ENCODE results near the gene DSE. TPM values are rescaled to one million over a fixed set of nuclear protein-coding genes. Genes with fewer than 3 reads are reported as not detected.

Gene DSE
- total RNA-seq, 1 donor from 2014 or later, result 3.1 TPM

GRCh38 chr6:116396441-116396840 is 25.7 kb downstream of the DSE start:
- H3K9me3 Mint-ChIP-seq, result no peaks in the 10 kb centered on the region
- no peak overlapping the region for H3K27ac Mint-ChIP-seq
- DNase-seq (ENCODE audit: low spot score), result no peak
- peaks cover 3% of the 10 kb centered on the region for H3K27me3 Mint-ChIP-seq (ENCODE audit: insufficient read depth)
- intact Hi-C loops (cut with micrococcal nuclease), result no loop called here
- H3K4me3 Mint-ChIP-seq, result no peak overlapping the region
- H3K4me1 Mint-ChIP-seq (ENCODE audit: low read depth), result peaks cover 22% of the 10 kb centered on the region
- H3K36me3 Mint-ChIP-seq (ENCODE audit: low read depth), result no peaks in the 10 kb centered on the region

DNA sequence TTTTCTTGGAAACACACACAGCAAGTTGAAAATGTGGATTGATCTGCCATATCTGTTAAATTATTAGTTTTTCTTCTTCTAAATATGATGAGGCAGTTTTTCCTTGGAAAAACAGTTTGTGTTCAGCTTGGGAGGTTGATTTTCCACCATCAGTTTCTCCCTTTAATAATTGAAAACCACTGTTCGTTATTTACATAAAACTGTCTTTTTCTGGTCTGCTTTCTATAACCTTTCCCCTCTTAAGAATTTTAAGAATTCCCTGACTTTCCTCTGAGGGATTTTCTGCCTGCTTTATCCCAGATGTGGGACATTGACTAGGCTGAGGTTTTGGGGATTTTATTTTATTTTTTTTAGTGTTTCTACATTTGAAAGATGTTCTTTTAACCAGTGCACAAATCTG is 27.2 kb downstream of the DSE start:
- DNase-seq (ENCODE audit: low spot score), result no peak
- H3K27ac Mint-ChIP-seq, result no peak overlapping the region
- peaks cover 11% of the 10 kb centered on the region for H3K4me1 Mint-ChIP-seq (ENCODE audit: low read depth)
- no peak overlapping the region for H3K4me3 Mint-ChIP-seq
- H3K27me3 Mint-ChIP-seq (ENCODE audit: insufficient read depth), result peaks cover 3% of the 10 kb centered on the region
- H3K9me3 Mint-ChIP-seq, result no peaks in the 10 kb centered on the region
- H3K36me3 Mint-ChIP-seq (ENCODE audit: low read depth), result no peaks in the 10 kb centered on the region
- intact Hi-C loops (cut with micrococcal nuclease), result no loop called here

DNA sequence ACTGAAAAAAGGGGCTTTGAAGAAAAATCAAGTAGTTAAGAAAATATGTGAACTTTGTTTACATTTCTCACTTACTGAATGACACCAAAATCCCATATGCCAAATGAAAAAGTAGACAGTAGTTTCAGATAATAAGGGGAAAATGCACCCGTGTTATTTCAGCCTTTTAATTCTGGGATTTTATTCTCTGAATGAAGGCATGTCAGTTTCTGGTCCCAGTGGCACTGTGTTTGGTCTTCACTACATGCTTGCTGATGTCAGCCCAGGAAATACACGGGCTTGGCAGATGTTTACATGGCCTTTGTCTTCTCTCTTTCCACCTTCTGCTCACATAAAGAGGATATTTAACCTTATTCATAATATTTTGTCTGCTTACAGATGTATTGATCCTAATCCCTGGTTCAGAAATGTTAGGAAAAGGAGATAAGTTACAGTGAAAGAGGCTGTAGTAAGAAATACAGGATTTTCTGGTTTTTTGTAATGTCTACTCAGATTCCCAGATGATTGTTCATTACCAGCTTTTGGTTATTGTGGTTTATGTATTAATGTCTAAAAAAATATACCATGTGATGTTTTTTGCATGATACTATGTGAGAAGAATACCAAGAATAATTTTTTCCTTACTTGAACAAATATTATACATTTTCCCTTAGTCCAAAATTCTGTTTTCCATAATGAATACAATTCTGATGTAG is 27.7 kb downstream of the DSE start:
- Mint-ChIP-seq H3K27me3 (ENCODE audit: insufficient read depth) (peaks cover 3% of the 10 kb centered on the region), H3K9me3 (no peaks in the 10 kb centered on the region), H3K27ac (no peak overlapping the region), H3K36me3 (ENCODE audit: low read depth) (no peaks in the 10 kb centered on the region), H3K4me3 (no peak overlapping the region), H3K4me1 (ENCODE audit: low read depth) (peaks cover 6% of the 10 kb centered on the region)
- intact Hi-C loops (cut with micrococcal nuclease), result no loop called here
- no peak for DNase-seq (ENCODE audit: low spot score)

DNA sequence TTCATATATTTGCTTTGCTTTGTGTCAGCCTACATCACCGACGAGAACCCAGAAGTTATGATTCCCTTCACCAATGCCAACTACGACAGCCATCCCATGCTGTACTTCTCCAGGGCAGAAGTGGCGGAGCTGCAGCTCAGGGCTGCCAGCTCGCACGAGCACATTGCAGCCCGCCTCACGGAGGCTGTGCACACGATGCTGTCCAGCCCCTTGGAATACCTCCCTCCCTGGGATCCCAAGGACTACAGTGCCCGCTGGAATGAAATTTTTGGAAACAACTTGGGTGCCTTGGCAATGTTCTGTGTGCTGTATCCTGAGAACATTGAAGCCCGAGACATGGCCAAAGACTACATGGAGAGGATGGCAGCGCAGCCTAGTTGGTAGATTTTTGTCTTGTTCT is 28.5 kb downstream of the DSE start:
- intact Hi-C loops (cut with micrococcal nuclease), result no loop called here
- H3K9me3 Mint-ChIP-seq, result no peaks in the 10 kb centered on the region
- no peaks in the 10 kb centered on the region for H3K36me3 Mint-ChIP-seq (ENCODE audit: low read depth)
- no peak overlapping the region for H3K4me3 Mint-ChIP-seq
- no peak for DNase-seq (ENCODE audit: low spot score)
- no peak overlapping the region for H3K27ac Mint-ChIP-seq
- no peaks in the 10 kb centered on the region for H3K4me1 Mint-ChIP-seq (ENCODE audit: low read depth)
- peaks cover 3% of the 10 kb centered on the region for H3K27me3 Mint-ChIP-seq (ENCODE audit: insufficient read depth)

- intact Hi-C loops (cut with micrococcal nuclease), result no loop called here
- H3K9me3 Mint-ChIP-seq, result no peaks in the 10 kb centered on the region
- no peaks in the 10 kb centered on the region for H3K4me1 Mint-ChIP-seq (ENCODE audit: low read depth)
- no peak for DNase-seq (ENCODE audit: low spot score)
- no peak overlapping the region for H3K27ac Mint-ChIP-seq
- peaks cover 5% of the 10 kb centered on the region for H3K27me3 Mint-ChIP-seq (ENCODE audit: insufficient read depth)
- H3K36me3 Mint-ChIP-seq (ENCODE audit: low read depth), result no peaks in the 10 kb centered on the region
- no peak overlapping the region for H3K4me3 Mint-ChIP-seq
Observed at GRCh38 chr6:116400328-116400727, 29.6 kb downstream of the DSE start.

DNA sequence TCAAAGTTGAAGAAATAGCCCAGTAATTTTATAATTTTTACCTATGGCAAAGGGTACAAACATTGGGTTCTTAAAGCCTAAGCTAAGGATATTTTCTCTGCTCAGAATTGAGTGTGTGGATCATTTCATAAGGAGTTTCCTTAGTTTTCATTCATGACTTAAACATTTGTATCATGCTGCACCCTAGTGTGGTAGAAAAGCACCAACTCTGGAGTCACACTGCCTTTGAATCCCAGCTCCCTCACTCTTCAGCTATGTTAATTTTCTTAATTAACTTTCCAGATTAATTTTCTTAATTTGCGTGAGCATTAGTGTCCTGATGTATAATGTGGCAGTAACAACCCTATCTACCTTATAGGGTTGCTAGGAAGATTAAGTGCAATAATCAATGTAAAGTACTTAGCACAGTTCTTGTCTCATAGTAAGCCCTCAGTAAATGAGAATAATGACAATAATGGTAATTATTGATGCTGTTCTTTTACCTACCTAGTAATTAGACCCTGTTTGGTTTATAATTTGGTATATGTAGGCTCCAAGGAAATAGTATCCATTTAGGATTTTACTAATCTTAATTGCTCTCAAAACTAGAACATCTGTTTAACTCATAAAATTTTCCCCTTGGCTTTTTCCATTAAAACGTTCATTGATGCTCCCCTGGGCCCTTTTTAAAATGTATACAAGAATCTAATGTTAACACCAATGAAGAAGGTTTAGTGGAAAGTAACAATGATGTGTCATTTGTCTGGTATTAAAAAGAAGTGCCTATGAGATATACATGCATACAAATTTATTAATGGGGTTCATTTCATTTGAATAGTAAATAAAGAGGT is 31.6 kb downstream of the DSE start:
- H3K27ac Mint-ChIP-seq, result no peak overlapping the region
- no peak overlapping the region for H3K4me3 Mint-ChIP-seq
- intact Hi-C loops (cut with micrococcal nuclease), result no loop called here
- no peaks in the 10 kb centered on the region for H3K36me3 Mint-ChIP-seq (ENCODE audit: low read depth)
- H3K27me3 Mint-ChIP-seq (ENCODE audit: insufficient read depth), result peaks cover 3% of the 10 kb centered on the region
- H3K9me3 Mint-ChIP-seq, result no peaks in the 10 kb centered on the region
- DNase-seq (ENCODE audit: low spot score), result no peak
- no peaks in the 10 kb centered on the region for H3K4me1 Mint-ChIP-seq (ENCODE audit: low read depth)

DNA sequence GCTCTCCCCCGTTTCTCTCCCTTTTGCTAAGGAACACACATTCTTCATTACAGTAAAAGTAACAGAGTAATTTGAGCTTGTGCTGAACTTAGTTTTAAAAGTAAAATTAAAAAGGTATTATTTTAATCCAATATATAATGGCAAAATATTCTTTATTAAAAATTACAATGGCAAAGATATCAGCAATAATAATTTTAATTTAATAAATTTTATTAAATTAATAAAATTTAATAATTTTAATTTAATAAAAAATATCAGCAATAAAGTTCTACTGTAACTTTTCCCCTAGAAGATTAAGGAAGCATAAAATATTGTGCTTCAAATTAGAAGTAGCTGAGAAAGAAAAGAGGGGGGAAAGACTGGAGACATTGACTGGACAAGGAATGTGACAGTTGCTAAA is 32.5 kb downstream of the DSE start:
- intact Hi-C loops (cut with micrococcal nuclease), result no loop called here
- H3K27ac Mint-ChIP-seq, result no peak overlapping the region
- H3K36me3 Mint-ChIP-seq (ENCODE audit: low read depth), result no peaks in the 10 kb centered on the region
- H3K9me3 Mint-ChIP-seq, result no peaks in the 10 kb centered on the region
- no peak for DNase-seq (ENCODE audit: low spot score)
- no peak overlapping the region for H3K4me3 Mint-ChIP-seq
- H3K27me3 Mint-ChIP-seq (ENCODE audit: insufficient read depth), result peaks cover 3% of the 10 kb centered on the region
- no peaks in the 10 kb centered on the region for H3K4me1 Mint-ChIP-seq (ENCODE audit: low read depth)

DNA sequence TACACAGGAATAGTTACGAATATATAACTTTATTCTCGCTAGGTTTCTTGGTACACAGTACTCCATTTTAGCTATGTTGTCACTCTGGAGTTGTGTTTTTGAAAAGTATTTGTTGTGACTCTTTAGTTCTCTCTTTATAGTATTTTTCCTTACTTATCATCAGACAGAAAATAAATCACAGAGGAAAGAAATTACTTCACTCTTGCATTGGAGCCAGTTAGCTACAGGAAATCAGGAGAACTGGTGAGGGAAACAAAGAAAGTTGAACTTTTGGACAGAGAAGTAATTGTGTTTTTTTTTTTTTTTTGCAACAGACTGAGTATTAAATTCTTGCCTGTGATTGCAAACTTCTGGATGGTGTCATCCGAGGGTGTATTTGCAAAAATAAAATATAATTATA is 33.9 kb downstream of the DSE start:
- Mint-ChIP-seq H3K4me3 (no peak overlapping the region), H3K36me3 (ENCODE audit: low read depth) (no peaks in the 10 kb centered on the region), H3K4me1 (ENCODE audit: low read depth) (no peaks in the 10 kb centered on the region), H3K9me3 (no peaks in the 10 kb centered on the region), H3K27ac (no peak overlapping the region), H3K27me3 (ENCODE audit: insufficient read depth) (peaks cover 3% of the 10 kb centered on the region)
- no peak for DNase-seq (ENCODE audit: low spot score)
- intact Hi-C loops (cut with micrococcal nuclease), result no loop called here

DNA sequence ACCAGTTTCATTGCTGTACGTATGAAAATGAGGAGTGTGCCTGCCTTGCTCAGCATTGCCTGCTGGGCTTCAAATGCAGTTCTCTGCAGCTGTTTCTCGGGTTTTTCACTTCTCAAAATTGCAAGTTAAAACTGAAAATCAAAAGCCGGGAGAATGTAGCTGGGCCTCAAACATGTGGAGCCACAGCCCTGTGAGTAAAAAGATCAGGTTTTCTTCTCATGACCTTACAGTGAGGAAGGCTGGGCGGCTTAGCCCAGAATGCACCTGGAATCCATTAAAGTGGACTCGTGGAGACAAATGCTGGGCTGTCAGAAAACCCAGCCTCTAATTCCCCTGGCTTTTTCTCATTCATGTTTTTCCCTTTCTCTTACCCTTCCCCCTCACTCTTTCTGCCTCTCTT is 34.4 kb downstream of the DSE start:
- H3K36me3 Mint-ChIP-seq (ENCODE audit: low read depth), result no peaks in the 10 kb centered on the region
- H3K4me3 Mint-ChIP-seq, result no peak overlapping the region
- no peak for DNase-seq (ENCODE audit: low spot score)
- no peaks in the 10 kb centered on the region for H3K4me1 Mint-ChIP-seq (ENCODE audit: low read depth)
- peaks cover 3% of the 10 kb centered on the region for H3K27me3 Mint-ChIP-seq (ENCODE audit: insufficient read depth)
- H3K27ac Mint-ChIP-seq, result no peak overlapping the region
- intact Hi-C loops (cut with micrococcal nuclease), result no loop called here
- H3K9me3 Mint-ChIP-seq, result no peaks in the 10 kb centered on the region

DNA sequence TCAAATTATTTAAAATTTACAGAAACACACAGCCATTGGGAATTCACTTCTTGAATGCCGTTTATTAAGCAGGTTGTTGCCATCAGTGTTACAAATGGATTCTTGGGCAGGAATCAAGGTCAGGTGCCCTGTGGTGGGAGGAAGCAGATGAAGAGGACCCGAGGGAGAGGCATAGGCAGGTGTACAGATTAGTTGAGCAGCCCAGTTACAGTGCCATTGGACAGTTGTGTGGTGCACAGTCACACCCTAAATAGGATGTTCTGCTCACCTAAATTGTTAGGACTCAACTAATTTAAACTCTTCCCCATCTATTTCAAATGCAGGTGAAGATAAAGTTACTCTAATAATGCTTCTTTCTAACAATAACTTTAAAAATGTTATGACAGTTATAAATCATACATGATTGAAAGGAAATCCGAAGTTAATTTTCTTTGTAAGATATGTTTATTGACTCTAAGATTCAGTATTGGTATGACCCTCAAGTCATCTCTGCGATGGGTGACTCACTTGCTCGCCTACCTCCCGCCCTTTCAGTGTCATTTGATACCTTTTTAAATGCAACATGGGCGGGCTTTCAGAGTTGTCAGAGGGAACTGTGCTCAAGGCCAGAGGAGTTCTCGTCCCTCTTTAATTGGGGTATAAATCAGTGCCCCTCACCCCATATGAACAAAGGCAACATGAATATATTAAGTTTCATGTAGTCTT is 35.1 kb downstream of the DSE start:
- H3K4me3 Mint-ChIP-seq, result no peak overlapping the region
- H3K27me3 Mint-ChIP-seq (ENCODE audit: insufficient read depth), result peaks cover 3% of the 10 kb centered on the region

GRCh38 chr6:116406678-116407345 is 36.1 kb downstream of the DSE start:
- intact Hi-C loops (cut with micrococcal nuclease), result no loop called here
- no peaks in the 10 kb centered on the region for H3K4me1 Mint-ChIP-seq (ENCODE audit: low read depth)
- no peak overlapping the region for H3K4me3 Mint-ChIP-seq
- no peak overlapping the region for H3K27ac Mint-ChIP-seq
- DNase-seq (ENCODE audit: low spot score), result no peak
- H3K36me3 Mint-ChIP-seq (ENCODE audit: low read depth), result no peaks in the 10 kb centered on the region
- H3K9me3 Mint-ChIP-seq, result no peaks in the 10 kb centered on the region
- H3K27me3 Mint-ChIP-seq (ENCODE audit: insufficient read depth), result peaks cover 3% of the 10 kb centered on the region

More for the DNA sequence above, 35.1 kb downstream of the DSE start:
- intact Hi-C loops (cut with micrococcal nuclease), result no loop called here
- DNase-seq (ENCODE audit: low spot score), result no peak
- Mint-ChIP-seq H3K9me3 (no peaks in the 10 kb centered on the region), H3K36me3 (ENCODE audit: low read depth) (no peaks in the 10 kb centered on the region), H3K27ac (no peak overlapping the region), H3K4me1 (ENCODE audit: low read depth) (no peaks in the 10 kb centered on the region)

GRCh38 chr6:116408491-116408890 is 37.7 kb downstream of the DSE start:
- Mint-ChIP-seq H3K4me3 (no peak overlapping the region), H3K27me3 (ENCODE audit: insufficient read depth) (peaks cover 3% of the 10 kb centered on the region), H3K36me3 (ENCODE audit: low read depth) (no peaks in the 10 kb centered on the region), H3K4me1 (ENCODE audit: low read depth) (no peaks in the 10 kb centered on the region), H3K27ac (no peak overlapping the region), H3K9me3 (no peaks in the 10 kb centered on the region)
- intact Hi-C loops (cut with micrococcal nuclease), result no loop called here
- no peak for DNase-seq (ENCODE audit: low spot score)

GRCh38 chr6:116409756-116410155 is 39.0 kb downstream of the DSE start:
- Mint-ChIP-seq H3K36me3 (ENCODE audit: low read depth) (no peaks in the 10 kb centered on the region), H3K9me3 (no peaks in the 10 kb centered on the region), H3K27ac (no peak overlapping the region), H3K27me3 (ENCODE audit: insufficient read depth) (peaks cover 2% of the 10 kb centered on the region), H3K4me3 (no peak overlapping the region), H3K4me1 (ENCODE audit: low read depth) (no peaks in the 10 kb centered on the region)
- DNase-seq (ENCODE audit: low spot score), result no peak
- intact Hi-C loops (cut with micrococcal nuclease), result no loop called here

All from activated T-helper 1 cell treated with anti-CD3 and anti-CD28 coated beads, Interleukin-12 subunit alpha, Interleukin-12 subunit beta, Interleukin-2, Interleukin-4 antibody, amounts not matched to agents 30 ng/mL and 10 ng/mL and 1 ng/mL, durations not matched to agents 14 hours and 24 hours and 36 hours (primary cell).